HEK293T (cell line): ENCODE results near the gene MINDY4.

Experiments used
- ARNT ChIP-seq: fragments of 450-650 bp; IDR thresholded peaks from 2 replicates; pipeline ENCODE4 v1.6.1; 2017; ENCODE audit warnings: mild to moderate bottlenecking
- BHLHE40 ChIP-seq: fragments of 450-650 bp; IDR thresholded peaks from 2 replicates; pipeline ENCODE4 v1.6.1; 2016; ENCODE audit warnings: mild to moderate bottlenecking, moderate library complexity, borderline replicate concordance
- CTBP1 ChIP-seq: fragments of 450-650 bp; IDR thresholded peaks from 2 replicates; pipeline ENCODE4 v1.6.1; 2016; ENCODE audit warnings: borderline replicate concordance
- ELF4 ChIP-seq: fragments of 450-650 bp; IDR thresholded peaks from 2 replicates; pipeline ENCODE4 v1.6.1; 2017; ENCODE audit warnings: antibody characterized with exemption
- FOXK2 ChIP-seq: fragments of 450-650 bp; IDR thresholded peaks from 2 replicates; pipeline ENCODE4 v1.6.1; 2016; ENCODE audit warnings: mild to moderate bottlenecking
- FOXM1 ChIP-seq: fragments of 450-650 bp; IDR thresholded peaks from 2 replicates; pipeline ENCODE4 v1.6.1; 2017; ENCODE audit warnings: mild to moderate bottlenecking, borderline replicate concordance
- HDGF ChIP-seq: fragments of 450-650 bp; IDR thresholded peaks from 2 replicates; pipeline ENCODE4 v1.6.1; 2017; ENCODE audit warnings: antibody characterized with exemption, borderline replicate concordance
- NFRKB ChIP-seq: fragments of 450-650 bp; IDR thresholded peaks from 2 replicates; pipeline ENCODE4 v1.6.1; 2016; ENCODE audit warnings: mild to moderate bottlenecking, moderate library complexity
- PKNOX1 ChIP-seq: fragments of 450-650 bp; IDR thresholded peaks from 2 replicates; pipeline ENCODE4 v1.6.1; 2016
- SP1 ChIP-seq: fragments of 450-650 bp; IDR thresholded peaks from 2 replicates; pipeline ENCODE4 v1.6.1; 2017
- SUZ12 ChIP-seq: fragments of 450-650 bp; IDR thresholded peaks from 2 replicates; pipeline ENCODE4 v1.6.1; 2016; ENCODE audit warnings: mild to moderate bottlenecking
- TARDBP ChIP-seq: fragments of 450-650 bp; IDR thresholded peaks from 2 replicates; pipeline ENCODE4 v1.6.1; 2016
- ZNF384 ChIP-seq: fragments of 450-650 bp; IDR thresholded peaks from 2 replicates; pipeline ENCODE4 v1.6.1; 2016

GRCh38 chr7:30911133-30911532, 139.9 kb downstream of the MINDY4 start:
- TF ChIP-seq ZNF384 (no peak), FOXK2 (no peak), SUZ12 (no peak), CTBP1 (no peak), BHLHE40 (no peak), SP1 (no peak), PKNOX1 (no peak), ARNT (no peak), ELF4 (no peak), FOXM1 (no peak), NFRKB (no peak), HDGF (no peak), TARDBP (no peak)
